Keratinocyte (primary cell): Measurements from ENCODE around the gene ALK.

Experiments used
- CTCF ChIP-seq, 3 experiments: IDR thresholded peaks in 1 of 3; conservative IDR thresholded peaks in 1 of 3; optimal IDR thresholded peaks in 1 of 3; 2 replicates in 2 of 3; 3 replicates in 1 of 3; pipeline versions ENCODE3 to v1.5.1; 2011; ENCODE audit warnings: low read length in 3 of 3, mild to moderate bottlenecking in 3 of 3, moderate library complexity in 2 of 3, control low read depth in 1 of 3, inconsistent platforms in 1 of 3; ENCODE audit not compliant: insufficient read depth in 2 of 3; ENCODE audit errors: extremely low read depth in 1 of 3
- EZH2 ChIP-seq: IDR thresholded peaks from one replicate; pipeline ENCODE4 v1.6.1; 2012; ENCODE audit warnings: inconsistent platforms, mild to moderate bottlenecking, low read length, moderate library complexity

GRCh38 chr2:29485631-29486030, 435.8 kb downstream of the ALK start:
- no peak for TF ChIP-seq CTCF (optimal IDR thresholded peaks at IDR 0.05 in 1 of 3, IDR thresholded peaks at IDR 0.05 in 1 of 3, conservative IDR thresholded peaks at IDR 0.05 in 1 of 3; ENCODE audit: extremely low read depth in 1 of 3, insufficient read depth in 2 of 3, low read length in 3 of 3)
- no peak for TF ChIP-seq EZH2
